ENCODE results near the gene CRIM1. TPM values are rescaled to one million over a fixed set of nuclear protein-coding genes. Genes with fewer than 3 reads are reported as not detected.

Gene CRIM1
- polyA plus RNA-seq, 2 of the 4 experiments (the other 2 are of a cell fraction), result 127 to 208 TPM

- TF ChIP-seq USF2 (IDR thresholded peaks at IDR 0.05), result no peak
- TF ChIP-seq TFCP2L1 (CRISPR knock-in tag; IDR thresholded peaks at IDR 0.05), result 0 out of 2 replicates have a peak, but pooled peaks have one; percentile 29
- no peak for TF ChIP-seq ZFP36 (IDR thresholded peaks at IDR 0.05; ENCODE audit: borderline replicate concordance, partially characterized antibody)
- TF ChIP-seq ZC3H11A (IDR thresholded peaks at IDR 0.05), result no peak
- TF ChIP-seq BCL3 (IDR thresholded peaks at IDR 0.05), result no peak
- TF ChIP-seq EP300 (IDR thresholded peaks at IDR 0.05), result no peak; a peak in 1 of 5 replicates
- no peak for TF ChIP-seq RAD21 (conservative IDR thresholded peaks at IDR 0.05 in 1 of 2, IDR thresholded peaks at IDR 0.05 in 1 of 2)
- no peak for TF ChIP-seq E2F6 (IDR thresholded peaks at IDR 0.05; ENCODE audit: borderline replicate concordance, low read depth)
- TF ChIP-seq HEYL (CRISPR knock-in tag; IDR thresholded peaks at IDR 0.05), result no peak
- no peak for TF ChIP-seq POLR2A (IDR thresholded peaks at IDR 0.05; ENCODE audit: low read length)
- no peak for TF ChIP-seq REST (IDR thresholded peaks at IDR 0.05)
- no peak for TF ChIP-seq CHD4 (IDR thresholded peaks at IDR 0.05; ENCODE audit: borderline replicate concordance)
- TF ChIP-seq KDM5A (IDR thresholded peaks at IDR 0.05), result no peak
- no peak for TF ChIP-seq RARB (CRISPR knock-in tag; IDR thresholded peaks at IDR 0.05)
- no peak for TF ChIP-seq NR3C1 (IDR thresholded peaks at IDR 0.05)
- no peak for TF ChIP-seq CBX2 (IDR thresholded peaks at IDR 0.05; ENCODE audit: borderline replicate concordance, low read depth)
- TF ChIP-seq MYC (IDR thresholded peaks at IDR 0.05; ENCODE audit: borderline replicate concordance, low read length), result no peak
- no peak for TF ChIP-seq HES2 (IDR thresholded peaks at IDR 0.05)
- no peak for TF ChIP-seq HOXA7 (CRISPR knock-in tag; IDR thresholded peaks at IDR 0.05)
- no peak for TF ChIP-seq CTCF (IDR thresholded peaks at IDR 0.05)
- no peak for TF ChIP-seq CBX8 (IDR thresholded peaks at IDR 0.05)
- TF ChIP-seq KDM1A (IDR thresholded peaks at IDR 0.05; ENCODE audit: low read depth), result no peak
Observed at GRCh38 chr2:36441816-36442215, 86.2 kb downstream of the CRIM1 start (continued).
